ENCODE measurements around the gene LINC01488.

LINC01488 gene

DNA sequence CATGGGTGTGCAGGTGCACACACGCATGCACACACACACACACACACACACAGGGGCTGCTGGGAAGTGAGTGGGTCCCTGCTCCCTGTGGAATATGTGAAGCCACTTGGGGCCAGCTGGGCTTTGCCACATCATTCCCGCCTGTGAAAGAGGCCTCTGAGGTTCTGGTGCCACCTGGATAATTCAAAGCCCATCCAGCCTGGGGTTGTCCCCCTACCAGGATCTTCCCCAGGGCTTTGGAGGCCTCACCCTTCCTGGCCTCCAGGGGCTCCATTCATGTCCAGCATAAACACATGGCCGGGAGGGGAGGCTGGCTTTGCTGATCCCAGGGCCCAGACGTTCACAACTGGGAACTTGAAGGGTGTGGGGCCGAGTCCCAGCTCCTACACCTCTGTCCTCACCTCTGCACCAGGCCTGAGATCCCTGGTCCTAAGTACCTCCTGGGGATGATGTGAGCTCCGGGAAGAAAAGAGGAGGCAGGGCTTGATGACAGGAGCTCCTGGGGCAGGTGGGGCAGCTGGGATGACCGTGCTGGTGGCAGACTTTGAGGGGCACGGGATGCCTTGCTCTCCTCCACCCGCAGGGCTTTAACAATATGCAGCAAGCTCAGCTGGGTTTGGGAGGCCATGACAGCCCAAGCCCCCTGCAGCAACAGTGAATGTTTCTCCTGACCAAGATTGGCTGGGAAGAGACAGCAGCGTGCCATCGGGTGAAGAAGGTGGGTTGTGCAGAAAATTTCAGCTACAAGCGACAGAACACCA, 14.2 kb downstream of the LINC01488 start:
- DNase-seq = no peak

DNA sequence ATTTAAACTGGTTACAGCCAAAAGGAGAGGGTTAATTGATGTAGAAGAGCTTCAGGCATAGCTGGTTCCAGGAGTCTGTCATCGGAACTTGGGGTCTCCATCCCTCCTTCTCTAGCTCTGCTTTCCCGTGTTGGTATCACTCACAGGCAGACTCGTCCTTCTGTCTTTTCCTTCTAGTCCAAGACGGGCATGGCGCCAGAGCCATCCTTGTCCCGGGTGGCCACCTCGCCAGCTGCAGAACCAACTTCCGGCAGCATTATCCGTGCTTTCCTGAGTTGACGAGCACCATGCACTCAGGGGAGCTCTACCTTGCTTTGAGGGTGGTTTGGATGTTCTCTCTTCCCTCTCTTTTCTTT, 14.7 kb downstream of the LINC01488 start:
- DNase-seq = no peak

DNA sequence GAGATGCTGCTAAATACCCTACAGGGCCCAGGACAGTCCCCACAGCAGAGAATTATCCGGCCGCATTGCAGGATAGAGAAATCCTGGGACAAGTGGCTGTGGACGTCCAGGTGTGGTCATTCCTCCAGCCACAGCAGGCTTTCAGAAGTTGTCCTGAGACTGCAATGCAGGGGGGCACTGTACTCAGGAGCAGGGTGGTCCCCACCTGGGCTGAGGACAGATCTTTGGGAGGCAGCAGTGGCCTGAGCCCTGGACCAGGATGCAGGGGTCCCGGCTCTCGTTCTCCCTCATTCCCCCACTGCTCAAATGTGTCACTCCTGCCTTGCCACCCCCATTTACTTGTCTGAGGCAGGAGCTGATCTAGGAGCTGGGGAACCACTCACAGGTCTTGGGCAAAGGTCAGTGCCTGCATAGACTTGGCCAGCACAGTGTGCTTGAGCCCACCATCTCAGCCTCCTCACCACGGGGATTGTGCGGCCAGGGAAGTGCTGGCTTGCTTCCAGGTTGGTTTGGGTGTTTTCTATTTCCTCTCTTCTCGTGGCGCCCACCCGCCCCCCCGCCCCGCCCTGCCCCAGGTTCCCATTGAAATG, 15.3 kb downstream of the LINC01488 start:
- no peak for DNase-seq

DNA sequence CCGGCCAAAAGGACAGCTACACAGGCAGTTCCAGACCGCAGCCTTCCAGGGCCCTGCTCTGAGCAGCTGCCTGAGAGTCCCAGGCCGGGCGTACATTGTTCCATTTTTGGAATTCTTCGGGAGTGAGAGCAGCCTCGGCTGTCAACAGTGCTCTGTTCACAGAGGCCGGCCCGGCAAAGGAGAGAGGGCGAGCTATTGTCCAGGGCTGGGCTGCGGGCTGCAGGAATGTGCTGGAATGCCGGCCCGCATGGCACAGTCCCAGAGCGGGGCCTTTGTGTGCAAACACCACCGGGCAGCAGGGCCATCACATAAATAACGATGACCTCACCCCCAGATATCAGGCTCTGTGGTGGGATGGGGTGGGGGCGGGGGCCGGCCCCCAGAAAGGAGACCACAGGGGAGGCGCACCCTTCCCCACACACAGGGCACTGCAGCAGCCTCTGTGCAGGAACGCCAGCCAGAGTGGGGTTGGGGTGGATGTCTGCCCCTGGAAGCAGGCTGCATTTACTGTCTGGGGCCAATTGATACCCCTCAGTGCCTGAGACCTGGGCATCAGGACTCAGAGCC, 15.8 kb downstream of the LINC01488 start:
- no peak for DNase-seq

DNA sequence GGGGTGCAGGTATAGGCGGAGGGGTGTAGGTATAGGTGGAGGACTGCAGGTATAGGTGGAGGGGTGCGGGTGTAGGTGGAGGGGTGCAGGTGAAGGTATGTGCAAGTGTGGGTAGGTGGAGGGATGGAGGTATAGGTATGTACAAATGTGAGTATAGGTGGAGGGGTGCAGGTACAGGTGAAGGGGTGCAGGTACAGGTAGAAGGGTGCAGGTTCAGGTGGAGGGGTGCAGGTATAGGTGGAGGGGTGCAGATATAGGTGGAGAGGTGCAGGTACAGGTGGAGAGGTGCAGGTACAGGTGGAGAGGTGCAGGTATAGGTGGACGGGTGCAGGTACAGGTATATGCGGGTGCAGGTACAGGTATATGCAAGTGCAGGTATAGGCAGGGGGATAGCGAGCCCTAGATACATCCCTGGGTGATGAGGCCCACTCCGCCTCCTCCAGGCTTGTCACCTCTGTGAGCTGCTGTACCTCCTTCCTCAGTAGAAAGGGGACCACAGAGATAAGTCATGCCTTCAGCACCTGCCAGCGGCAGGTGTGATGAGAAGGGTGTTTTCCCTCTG, 17.2 kb downstream of the LINC01488 start:
- no peak for DNase-seq

DNA sequence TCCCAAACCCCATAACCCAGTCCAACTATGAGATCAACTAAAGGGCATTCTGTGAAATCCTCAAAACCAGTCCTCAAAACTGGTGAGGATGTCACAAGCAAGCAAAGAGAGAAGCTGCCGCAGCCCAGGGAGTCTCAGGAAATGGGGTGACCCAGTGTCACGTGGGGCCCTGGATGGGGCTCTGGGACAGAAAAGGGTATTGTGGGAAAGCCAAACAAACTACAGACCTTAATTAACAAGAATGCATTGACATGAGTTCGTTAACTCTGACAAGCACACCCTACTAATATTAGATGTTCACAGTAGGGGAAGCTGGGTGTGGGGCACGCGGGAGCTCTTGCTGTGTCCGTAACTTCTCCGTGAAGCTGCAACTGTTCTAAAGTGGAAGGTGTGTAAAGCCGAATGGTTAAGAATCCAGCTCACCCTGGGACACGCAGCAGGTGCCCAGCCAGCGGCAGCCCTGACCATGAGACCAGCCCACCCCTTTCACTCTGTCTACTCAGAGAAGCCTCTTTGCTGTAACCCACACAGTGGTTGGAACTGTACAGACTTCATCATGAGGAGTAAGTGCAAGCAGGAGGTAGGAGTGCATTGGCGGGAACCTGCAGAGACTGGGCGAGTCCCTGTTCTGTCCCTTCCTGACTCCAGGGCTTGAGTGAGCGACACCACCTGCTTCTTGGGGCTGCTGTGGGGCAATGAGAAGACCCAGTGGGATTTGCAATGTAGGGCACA, 17.9 kb downstream of the LINC01488 start:
- DNase-seq = no peak

DNA sequence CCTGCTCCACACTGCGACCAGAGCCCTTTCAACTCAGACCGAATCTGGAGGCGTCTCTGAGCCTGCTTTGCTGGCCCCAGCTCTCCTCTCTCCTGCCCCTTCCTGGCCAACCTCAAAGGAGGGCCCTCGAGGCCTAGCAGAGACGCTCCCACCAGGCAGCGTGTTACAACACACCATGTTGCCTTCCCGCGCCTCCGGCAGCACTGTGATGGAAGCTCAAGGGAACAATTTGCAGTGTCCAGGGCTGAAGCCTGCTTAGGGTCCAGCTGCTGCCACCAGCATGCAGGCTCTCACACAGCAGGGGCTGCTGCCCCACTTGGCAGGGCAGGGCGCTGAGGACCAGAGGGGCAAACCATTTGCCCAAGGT, 18.4 kb downstream of the LINC01488 start:
- no peak for DNase-seq

DNA sequence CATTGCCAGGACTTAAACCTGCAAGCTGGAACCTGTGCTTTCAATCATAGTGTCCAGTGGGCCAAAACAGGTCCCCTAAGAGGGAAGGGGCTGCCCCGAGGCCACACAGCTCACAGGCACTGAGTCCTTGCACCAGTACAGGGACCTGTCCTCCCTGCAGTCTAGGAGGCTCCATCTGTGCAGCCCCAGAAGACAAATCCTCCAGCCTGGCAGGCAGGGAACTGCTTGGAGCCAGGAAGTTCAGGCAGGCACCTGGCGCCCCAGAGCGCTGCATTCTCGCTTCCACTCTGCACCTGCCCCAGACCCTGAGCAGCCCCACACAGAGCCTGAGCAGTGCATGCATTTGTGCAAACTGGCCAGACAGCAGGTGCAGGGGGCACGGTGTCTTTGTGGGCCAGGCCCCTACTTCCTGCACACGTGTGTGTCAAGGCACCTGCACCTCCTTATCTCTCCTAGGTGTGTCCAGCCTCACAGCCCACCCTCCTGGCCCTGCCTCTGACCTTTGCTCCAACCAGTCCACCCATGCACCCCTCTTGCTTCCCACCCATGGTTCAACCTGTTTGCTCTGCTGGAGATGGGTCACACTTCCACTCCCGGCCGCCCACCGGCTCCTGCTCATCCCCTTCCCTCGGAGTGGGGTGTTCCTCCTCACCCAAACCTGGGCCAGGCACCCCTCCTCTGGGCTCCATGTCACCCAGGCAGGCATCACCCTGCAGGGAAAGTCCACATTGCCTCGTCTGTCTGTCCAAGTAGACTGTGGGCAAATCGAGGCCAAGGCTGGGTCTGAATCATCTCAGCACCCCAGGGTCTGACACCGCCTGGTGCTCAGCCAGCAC, 19.0 kb downstream of the LINC01488 start:
- DNase-seq = no peak

DNA sequence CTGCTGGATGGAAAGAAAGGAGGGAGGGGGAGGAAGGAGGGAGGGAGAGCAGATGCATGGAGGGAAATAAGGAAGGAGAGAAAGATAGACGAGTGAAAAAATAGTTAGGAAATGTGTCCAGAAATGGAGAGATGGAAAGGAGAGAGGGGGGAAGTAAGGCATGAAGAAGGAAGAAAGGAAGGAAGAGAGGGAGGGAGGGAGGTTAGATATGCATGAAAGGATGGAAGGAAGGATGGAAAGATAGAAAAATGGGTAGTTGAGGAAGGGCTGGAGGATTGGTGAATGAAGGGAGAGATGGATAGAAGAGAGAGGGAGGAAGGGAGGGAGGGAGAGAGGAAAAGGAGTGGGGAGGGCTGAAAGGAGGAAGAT, 19.6 kb downstream of the LINC01488 start:
- no peak for DNase-seq

DNA sequence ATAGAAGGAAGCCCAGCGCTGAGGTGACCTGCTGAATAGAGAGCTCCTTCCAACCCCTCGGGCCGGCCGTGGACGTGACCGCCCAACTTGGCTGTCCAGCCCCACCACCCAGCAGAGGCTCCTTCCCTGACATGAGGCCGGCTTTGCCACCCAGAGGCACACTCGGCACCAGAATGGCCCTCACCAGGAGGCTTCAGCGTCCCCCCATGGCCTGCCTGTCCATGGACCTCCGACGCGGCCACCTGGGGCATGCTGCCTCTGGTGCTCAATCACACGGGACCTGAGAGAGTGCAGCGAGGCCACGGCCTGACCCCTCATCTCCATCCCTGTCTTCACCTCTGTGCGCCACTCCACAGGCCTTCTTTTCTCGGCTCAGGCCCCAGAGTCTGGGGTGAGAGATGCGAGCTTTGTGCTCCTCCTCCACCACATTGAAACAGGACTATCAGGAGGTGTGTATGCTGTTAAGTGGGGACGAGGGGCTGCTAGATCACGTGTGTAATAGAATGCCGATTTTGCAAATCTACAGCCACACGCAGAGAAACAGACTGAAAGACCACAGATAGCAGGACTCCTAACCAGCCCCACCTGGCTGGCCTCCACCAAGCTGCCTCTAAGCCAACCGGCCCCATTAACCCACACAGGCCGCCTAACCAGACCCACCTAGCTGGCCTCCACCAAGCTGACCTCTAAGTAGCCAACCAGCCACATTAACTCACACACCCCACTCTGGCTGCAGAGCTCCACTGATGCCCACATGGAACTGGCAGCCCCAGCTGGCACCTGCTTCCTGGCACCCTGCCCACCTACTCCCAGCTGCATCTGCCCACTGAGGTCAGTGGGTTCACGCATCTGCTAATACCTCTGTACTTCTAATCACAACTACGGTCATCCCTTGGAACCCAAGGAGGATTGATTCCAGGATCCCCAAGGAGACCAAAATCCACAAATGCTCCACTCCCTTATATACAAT, 20.7 kb downstream of the LINC01488 start:
- DNase-seq = peak in 1 of 3 experiments; percentile 12

DNA sequence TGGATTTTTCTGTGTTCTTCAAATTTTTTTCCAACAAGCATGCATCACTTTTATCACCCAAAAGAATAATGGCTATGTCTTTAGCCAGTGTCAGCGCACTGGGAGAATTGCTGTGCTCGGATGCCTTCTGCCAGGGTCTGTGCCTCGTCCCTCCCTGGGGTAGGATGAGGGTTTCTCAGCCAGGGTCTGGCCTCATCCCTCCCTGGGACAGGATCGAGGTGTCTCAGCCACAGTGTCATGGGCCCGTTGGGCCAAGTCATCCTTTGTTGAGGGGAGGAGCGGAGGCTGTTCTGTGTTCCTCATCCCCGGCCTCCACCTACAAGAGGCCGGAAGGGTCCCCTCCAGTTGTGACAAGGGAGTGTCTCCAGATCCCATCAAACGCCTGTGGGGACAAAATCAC, 22.7 kb downstream of the LINC01488 start:
- DNase-seq = no peak

DNA sequence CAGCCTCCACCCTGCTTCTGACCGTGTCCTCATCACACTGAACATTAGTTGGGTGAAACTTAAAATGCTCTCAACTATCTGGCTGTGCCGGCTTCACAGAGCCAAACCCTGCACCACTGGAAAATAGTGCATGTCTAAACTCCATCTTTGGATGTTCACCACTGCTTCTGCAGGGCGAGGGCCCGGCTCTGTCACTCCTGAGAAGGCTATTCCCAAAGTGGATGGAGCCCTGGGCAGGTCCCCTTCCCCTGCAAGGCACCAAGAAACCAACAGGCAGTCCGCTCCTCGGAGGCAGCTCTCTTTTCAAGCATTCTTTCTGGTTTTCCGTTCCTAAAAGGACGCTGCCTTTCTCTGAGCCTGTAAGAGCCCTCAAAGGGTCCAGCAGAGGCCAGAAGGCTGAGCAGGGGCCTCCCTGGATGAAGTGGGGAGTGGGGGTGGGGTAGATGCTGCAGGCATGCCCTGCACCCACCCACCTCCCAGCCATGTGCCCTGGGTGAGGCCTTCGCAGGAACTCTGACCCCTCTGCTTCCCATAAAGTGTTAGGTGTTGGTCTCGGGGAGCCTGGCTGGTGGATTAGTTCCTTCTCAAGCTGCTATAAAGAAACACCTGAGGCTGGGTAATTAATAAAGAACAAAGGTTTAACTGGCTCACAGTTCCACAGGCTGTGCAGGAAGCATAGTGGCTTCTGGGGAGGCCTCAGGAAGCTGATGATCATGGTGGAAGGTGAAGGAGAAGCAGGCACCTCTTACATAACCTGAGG, 23.3 kb downstream of the LINC01488 start:
- no peak for DNase-seq

DNA sequence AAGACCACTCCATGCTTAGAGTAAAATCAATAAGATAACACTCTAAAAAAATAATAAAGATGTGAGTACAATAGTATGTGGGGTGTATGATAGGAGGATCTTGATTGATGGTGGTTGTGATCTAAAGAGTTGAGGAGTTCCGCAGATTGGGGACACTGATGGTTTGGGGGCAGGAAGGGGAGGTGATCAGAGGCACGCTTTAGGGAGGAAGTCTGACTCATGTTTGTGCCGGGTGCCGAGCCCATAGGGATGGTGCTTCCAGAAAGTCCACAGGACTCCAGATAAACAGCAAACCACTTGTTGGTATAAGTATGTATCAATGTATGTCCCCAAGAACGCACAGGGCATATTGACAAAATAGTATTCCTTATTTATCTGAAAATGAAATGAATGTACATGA, 27.5 kb downstream of the LINC01488 start:
- DNase-seq = no peak

DNA sequence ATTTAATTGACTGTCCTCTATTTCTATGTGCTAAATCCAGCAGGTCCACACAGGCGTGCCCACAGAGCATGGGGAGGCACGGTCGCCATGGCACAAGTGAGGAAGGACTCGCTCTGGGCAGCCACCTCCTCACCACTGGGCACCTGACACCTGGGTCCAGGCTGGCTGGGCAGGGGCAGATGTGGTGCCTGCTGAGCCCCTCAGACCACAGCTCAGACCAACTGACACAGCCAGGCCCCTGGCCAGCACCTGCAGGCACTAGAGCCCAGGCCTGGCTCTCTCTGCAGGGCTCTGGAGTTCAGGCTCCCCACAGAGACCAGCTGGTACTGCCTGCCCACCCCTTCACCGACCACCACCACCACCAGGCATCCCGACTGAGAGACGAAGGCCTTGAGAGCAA, 27.9 kb downstream of the LINC01488 start:
- no peak for DNase-seq

DNA sequence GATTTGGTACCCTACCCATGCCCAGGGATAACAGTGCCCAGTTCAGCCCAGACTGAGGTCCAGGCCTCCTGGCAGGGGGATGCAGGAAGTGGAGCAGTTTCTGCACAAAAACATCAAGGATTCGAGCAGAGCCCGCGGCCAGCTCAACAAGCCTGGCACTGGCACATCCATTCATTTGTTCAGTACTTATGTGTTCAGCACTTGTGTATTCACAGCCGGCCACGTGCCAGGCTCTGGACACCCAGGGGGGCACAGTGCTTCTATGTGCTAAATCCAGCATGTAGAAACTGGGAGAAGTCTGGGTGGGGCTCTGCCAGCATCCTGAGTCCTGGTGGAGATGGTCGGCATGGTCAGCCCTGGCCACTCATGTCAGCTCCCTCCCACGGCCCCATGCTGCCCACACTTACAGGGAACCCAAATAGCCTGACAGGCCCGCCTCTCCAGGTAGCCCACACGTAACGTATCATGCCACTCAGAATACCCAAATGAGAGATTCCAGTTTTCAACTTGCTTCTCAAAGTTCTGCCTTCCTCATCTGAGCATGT, 28.5 kb downstream of the LINC01488 start:
- no peak for DNase-seq

DNA sequence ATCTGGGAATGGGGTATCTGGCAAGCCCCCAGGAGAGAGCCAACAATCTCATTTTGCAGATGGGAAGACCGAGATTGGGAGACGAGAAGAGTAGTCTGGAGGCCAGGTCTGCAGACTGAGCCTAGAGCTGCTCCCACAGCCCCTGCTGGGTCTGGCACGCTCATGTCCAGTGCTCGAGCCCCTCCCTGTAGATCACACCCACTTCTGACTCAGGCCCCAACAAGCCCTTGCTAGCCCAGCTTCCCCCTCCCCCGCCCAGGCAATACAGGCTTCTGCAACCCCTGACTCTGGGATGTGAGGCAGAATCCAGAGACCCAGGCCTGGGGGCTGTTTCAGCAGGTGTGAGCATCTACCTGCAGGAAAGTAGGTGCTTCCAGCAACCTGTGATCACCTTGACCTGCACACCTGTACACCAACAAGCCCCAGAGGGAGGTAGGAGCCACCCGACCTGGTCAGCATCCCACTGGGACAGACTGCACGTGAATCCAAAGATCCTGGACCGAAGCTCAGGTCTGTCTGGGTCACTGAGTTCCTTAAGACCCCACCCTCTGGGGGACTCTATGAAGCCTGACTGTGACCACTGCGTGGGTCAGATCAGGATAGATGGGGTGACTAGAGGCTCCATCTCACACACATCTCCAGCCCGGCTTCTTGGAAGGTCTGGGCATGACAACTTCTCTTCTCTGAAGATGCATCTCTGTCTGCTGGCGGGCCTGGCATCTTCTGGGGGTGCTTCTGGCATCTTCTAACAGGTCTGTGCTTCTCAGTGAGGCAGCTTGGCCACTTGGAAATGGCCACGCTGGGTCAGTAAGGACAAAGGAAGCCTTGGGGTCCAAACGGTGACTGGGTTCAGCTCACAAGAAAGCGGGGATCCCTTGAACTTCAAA, 29.3 kb downstream of the LINC01488 start:
- no peak for DNase-seq

DNA sequence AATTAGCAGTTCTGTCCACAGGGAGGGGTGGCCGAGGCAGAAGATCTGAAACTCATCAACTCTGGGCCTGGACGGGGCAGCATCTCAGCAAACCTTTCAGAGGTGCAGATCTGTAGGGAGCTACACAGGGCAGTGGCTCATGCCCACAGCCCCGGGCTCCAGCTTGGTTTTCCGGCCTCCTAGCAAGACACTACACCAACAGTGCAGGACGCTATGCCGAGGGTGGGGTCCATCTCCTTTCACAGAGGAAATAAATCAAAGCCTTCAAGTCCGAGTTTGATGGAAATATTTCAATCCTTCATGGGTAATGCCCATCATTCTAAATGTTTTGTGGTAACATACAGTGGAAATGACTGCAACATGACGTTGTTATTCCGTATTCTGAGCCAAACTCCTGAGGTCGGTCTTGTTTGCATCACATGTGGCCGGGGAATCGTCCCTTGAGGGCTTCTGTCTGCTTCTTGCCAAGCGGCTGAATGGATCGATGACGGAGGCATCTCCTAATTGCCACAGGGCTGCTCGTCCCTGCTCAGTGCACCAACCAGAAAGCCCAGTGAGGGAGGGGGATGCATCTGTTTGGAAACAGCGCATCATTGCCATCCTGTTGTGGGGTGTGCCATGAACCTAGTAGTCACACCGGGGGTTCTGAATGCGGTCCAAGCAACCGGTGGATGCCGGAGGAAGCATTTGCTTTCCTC, 30.0 kb downstream of the LINC01488 start:
- DNase-seq = no peak

DNA sequence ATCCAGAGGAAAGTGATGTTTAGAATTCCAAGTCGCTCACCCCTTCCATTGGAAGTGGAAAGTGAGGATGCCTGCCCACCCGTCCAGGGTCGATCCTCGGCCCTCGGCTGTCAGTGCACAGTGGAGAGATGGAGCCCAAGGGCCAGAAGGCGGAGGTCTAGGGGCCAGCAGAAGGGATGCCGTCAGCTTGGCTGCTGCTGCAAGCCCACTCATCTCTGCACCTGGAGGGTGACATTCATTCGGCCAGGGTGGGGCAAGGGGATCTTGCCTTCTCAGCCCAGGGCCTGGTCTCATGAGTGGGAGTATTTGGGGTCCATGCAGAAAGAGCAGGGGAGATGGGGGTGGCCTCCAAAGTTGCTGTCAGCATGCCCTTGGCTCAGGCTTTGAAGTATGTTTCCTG, 30.7 kb downstream of the LINC01488 start:
- DNase-seq = no peak

DNA sequence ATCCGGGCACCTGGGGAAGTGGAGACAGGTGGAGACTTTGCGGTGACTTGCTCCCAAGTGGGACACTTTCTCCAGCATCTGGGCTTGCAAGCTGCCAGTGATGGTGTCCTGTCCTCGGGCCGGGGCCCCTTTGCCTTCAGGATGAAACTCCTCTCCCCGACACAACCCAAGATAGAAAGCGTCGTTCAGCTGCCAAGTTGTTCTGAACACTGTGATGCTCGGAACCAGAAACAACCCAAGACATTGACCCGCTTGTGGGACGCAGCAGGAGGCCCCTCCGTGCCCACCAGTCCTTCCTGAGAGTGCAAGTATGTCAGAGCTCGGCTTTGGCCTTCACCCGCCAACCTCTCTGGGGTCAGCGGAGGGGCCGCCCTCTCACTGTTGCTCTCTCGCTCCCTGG, 31.3 kb downstream of the LINC01488 start:
- no peak for DNase-seq
